ENCODE measurements around the gene CKMT2. TPM values are rescaled to one million over a fixed set of nuclear protein-coding genes. Genes with fewer than 3 reads are reported as not detected.
A peak's percentile ranks its signal among the peaks of the same experiment; 100 is the strongest.

Gene CKMT2
- total and polyA plus RNA-seq, 2 donors (not counting 3 experiments of a cell fraction or from before 2014, with no cell fraction given): not detected

- no peaks in the 10 kb centered on the region for H3K9me3 ChIP-seq (replicated peaks; ENCODE audit: control insufficient read depth, insufficient read depth, low read length)
- H4K20me1 ChIP-seq (replicated peaks; ENCODE audit: control insufficient read depth, extremely low read depth, insufficient read depth, low read length): no peaks in the 10 kb centered on the region
- H3K27ac ChIP-seq (ENCODE audit: insufficient read depth, low read depth, low read length): no peak overlapping the region
- H3K4me1 ChIP-seq (ENCODE audit: control insufficient read depth, extremely low read depth, insufficient read depth, low read length): peaks cover 16% of the 10 kb centered on the region
- CTCF ChIA-PET: interaction anchor here (0.6 to 4.1 kb wide), 4 partner anchors 11 to 863 kb away, joined by 3 to 26 read pairs (median 4); no protein-coding TSS in a partner anchor
- no TSS peak for BruUV-seq (replicated peaks)
- no peak for TF ChIP-seq FOS (IDR thresholded peaks at IDR 0.05; ENCODE audit: borderline replicate concordance, insufficient read depth, low read length)
- TF ChIP-seq CTCF (IDR thresholded peaks at IDR 0.05; ENCODE audit: extremely low read depth in 1 of 2, insufficient read depth in 1 of 2, low read depth in 1 of 2, low read length in 2 of 2): no peak
- no peak for TF ChIP-seq MYC (IDR thresholded peaks at IDR 0.05; ENCODE audit: low read depth, low read length)
- TF ChIP-seq MAX (IDR thresholded peaks at IDR 0.05; ENCODE audit: insufficient read depth, insufficient read length): no peak
- no peak for TF ChIP-seq POLR2A (IDR thresholded peaks at IDR 0.05; ENCODE audit: low read depth, low read length)
- no peak for TF ChIP-seq GATA2 (IDR thresholded peaks at IDR 0.05; ENCODE audit: insufficient read depth, insufficient read length, low read depth, low read length)
- no peak for TF ChIP-seq EZH2 (IDR thresholded peaks at IDR 0.05; ENCODE audit: borderline replicate concordance, low read depth, low read length, severe bottlenecking)
- TF ChIP-seq POLR2AphosphoS5 (IDR thresholded peaks at IDR 0.05; ENCODE audit: insufficient read depth, low read depth, low read length): no peak
- no peak for TF ChIP-seq JUN (IDR thresholded peaks at IDR 0.05; ENCODE audit: borderline replicate concordance, insufficient read depth, insufficient read length, low read depth)
- no peak overlapping the region for H3K4me3 ChIP-seq (replicated peaks in 1 of 3; ENCODE audit: insufficient read depth in 1 of 3, low read depth in 1 of 3, low read length in 3 of 3)
- H2AFZ ChIP-seq (ENCODE audit: low read depth, low read length): no peak overlapping the region
- no peak for DNase-seq (ENCODE audit: low read depth, low spot score)
- intact Hi-C loops (cut with micrococcal nuclease): loop anchor here (5.0 to 10.0 kb wide), 5 partner anchors 212 to 975 kb away; partner anchors contain the start of genes RASGRF2 and RPS23
- dilution Hi-C loops (cut with MboI; ENCODE audit: extremely low pct_ligation_motif_present, low sequenced_read_pairs): no loop called here
- no peak overlapping the region for H3K9ac ChIP-seq (replicated peaks; ENCODE audit: extremely low read depth, insufficient read depth, low read length)
- no peak for FAIRE-seq
- H3K4me2 ChIP-seq (ENCODE audit: insufficient read depth, low read length): peak overlapping the region; percentile 29
- POLR2A ChIA-PET: no interaction called here
- peaks cover 9% of the 10 kb centered on the region for H3K79me2 ChIP-seq (ENCODE audit: control insufficient read depth, insufficient read depth, low read length)
- peaks cover 0 to 2% of the 10 kb centered on the region in 2 experiments for H3K36me3 ChIP-seq (ENCODE audit: control insufficient read depth in 2 of 2, extremely low read depth in 1 of 2, insufficient read depth in 2 of 2, low read length in 2 of 2)
- no peaks in the 10 kb centered on the region for H3K27me3 ChIP-seq (ENCODE audit: control insufficient read depth in 2 of 2, insufficient read depth in 2 of 2, low read length in 2 of 2)
- no peaks in the 10 kb centered on the region for H3K9me1 ChIP-seq (replicated peaks; ENCODE audit: control insufficient read depth, extremely low read depth, insufficient read depth, low read length)
These were observed 69.5 kb downstream of the CKMT2 start for GRCh38 chr5:81302596-81302995.
